Measurements from ENCODE around the gene NACA.

DNA sequence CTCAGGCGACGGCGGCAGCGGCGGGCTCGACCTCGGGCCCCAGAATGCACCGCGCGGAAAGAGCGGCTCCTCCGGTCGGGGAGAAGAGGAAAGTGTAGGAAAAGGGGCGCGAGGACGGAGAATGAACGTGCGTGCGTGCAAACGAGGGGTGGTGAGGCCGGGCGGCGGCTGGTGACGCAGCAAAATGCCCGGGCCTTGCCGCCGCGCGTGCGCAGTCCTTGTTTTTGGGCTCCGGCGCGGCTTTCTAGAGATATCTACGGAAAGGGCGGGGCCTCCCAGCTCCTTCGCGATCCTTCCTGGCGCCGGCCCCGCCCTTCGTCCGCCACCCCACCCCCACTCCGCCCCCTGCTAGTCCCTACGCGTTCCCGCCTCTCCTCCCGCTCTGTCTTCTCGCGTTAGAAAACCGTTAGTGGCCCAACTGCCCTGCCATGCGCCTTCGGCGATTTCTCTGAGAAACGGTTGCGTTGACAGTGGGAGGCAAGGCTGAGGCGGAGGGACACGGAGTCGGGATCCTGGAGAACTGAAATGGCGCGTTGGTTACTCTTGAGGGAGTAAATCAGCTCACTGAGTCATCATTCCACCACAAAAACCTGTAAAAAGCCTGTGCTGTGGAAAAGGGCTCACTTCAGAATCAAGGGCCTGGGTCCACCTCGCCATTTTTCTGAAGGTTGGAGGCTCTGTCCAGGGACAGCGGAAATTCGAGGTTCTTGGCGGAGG lies 36.8 kb downstream of the NACA start, which contains the start of gene PTGES3:
- TF ChIP-seq, protein P1, sequence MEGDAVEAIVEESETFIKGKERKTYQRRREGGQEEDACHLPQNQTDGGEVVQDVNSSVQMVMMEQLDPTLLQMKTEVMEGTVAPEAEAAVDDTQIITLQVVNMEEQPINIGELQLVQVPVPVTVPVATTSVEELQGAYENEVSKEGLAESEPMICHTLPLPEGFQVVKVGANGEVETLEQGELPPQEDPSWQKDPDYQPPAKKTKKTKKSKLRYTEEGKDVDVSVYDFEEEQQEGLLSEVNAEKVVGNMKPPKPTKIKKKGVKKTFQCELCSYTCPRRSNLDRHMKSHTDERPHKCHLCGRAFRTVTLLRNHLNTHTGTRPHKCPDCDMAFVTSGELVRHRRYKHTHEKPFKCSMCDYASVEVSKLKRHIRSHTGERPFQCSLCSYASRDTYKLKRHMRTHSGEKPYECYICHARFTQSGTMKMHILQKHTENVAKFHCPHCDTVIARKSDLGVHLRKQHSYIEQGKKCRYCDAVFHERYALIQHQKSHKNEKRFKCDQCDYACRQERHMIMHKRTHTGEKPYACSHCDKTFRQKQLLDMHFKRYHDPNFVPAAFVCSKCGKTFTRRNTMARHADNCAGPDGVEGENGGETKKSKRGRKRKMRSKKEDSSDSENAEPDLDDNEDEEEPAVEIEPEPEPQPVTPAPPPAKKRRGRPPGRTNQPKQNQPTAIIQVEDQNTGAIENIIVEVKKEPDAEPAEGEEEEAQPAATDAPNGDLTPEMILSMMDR (IDR thresholded peaks at IDR 0.05): no peak
- TF ChIP-seq POLR2A (IDR thresholded peaks at IDR 0.05): peak in 1 of 2 donors; percentile 91

Data from heart left ventricle (tissue), 13 donors.